ENCODE measurements around the gene DOCK3. TPM values are rescaled to one million over a fixed set of nuclear protein-coding genes. Genes with fewer than 3 reads are reported as not detected.
"Not testable (repeated sequence)": the region's sequence is repeated elsewhere in the genome, so short reads cannot be mapped to it uniquely, and the experiment has no call there.

The DOCK3 gene
- total and polyA plus RNA-seq, 4 donors: 0.01 to 0.08 (median 0.06) TPM; not detected in 1

DNA sequence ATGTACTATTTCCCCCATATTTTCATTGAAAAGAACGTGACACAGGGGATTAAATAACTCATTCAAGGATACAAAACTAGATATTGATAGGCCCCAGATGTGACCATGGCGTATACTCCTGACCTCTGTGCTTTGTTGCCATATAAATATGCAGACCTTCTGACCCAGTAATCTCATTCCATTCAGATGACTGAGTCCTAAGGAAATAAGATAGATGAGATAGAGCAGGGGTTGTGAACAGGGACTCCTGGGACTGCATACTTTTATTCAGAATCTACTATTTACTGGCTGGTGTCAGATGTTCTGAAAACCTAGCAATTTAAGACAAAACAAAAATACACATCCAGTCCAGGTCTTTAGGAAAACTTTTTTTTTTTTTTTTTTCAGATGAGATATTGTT, 571.1 kb downstream of the DOCK3 start:
- H3K4me3 ChIP-seq (ENCODE audit: low read depth in 1 of 3, low read length in 3 of 3): no peak overlapping the region
- 68% methylated on average over 2 of the region's 2 CpGs for WGBS

DNA sequence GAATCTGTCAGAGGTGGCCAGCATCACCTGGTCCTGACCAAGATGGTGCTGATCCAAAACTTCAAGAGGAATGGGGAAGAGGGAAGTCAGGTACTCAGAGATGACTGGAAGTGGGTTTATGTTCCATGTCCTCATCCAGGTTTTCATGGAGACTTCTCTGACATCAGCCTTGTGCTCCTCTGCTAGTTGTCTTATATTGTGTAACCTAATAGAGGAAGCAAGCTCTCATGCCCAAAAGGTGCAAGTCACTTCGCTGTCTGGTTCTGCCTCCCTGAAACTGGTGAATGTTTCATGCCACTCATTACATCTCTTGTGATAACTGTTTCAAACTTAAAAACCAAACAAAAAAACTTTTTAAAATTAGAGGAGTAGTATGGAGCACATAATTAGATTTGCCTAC, 583.1 kb downstream of the DOCK3 start:
- 83% methylated on average over 1 of the region's 1 CpG for WGBS
- Histone ChIP-seq H3K27me3 (ENCODE audit: control insufficient read depth in 4 of 4, insufficient read depth in 4 of 4, low read length in 3 of 4) (no peaks in the 10 kb centered on the region), H3K27ac (ENCODE audit: low read depth in 1 of 2, low read length in 2 of 2) (no peak overlapping the region), H3K9ac (ENCODE audit: low read depth in 1 of 2, low read length in 2 of 2) (no peak overlapping the region), H3K4me3 (ENCODE audit: low read depth in 1 of 3, low read length in 3 of 3) (no peak overlapping the region), H3K9me3 (ENCODE audit: control insufficient read depth in 4 of 4, low read length in 3 of 4) (no peaks in the 10 kb centered on the region), H3K4me1 (ENCODE audit: control insufficient read depth in 4 of 4, insufficient read depth in 4 of 4, low read length in 3 of 4) (no peaks in the 10 kb centered on the region), H3K36me3 (ENCODE audit: control insufficient read depth in 4 of 4, insufficient read depth in 3 of 4, low read depth in 1 of 4, low read length in 3 of 4) (no peaks in the 10 kb centered on the region)
- TF ChIP-seq, protein P1, sequence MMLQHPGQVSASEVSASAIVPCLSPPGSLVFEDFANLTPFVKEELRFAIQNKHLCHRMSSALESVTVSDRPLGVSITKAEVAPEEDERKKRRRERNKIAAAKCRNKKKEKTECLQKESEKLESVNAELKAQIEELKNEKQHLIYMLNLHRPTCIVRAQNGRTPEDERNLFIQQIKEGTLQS (IDR thresholded peaks at IDR 0.05): no peak
- no peak for TF ChIP-seq RAD21 (IDR thresholded peaks at IDR 0.05)
- DNase-seq (ENCODE audit: low spot score): no peak

More for the DNA sequence above, 571.1 kb downstream of the DOCK3 start:
- H3K27me3 ChIP-seq (ENCODE audit: control insufficient read depth in 4 of 4, insufficient read depth in 4 of 4, low read length in 3 of 4): no peaks in the 10 kb centered on the region
- H3K9me3 ChIP-seq (ENCODE audit: control insufficient read depth in 4 of 4, low read length in 3 of 4): peaks cover 0 to 4% (median 0%) of the 10 kb centered on the region in 4 donors
- no peak overlapping the region for H3K9ac ChIP-seq (ENCODE audit: low read depth in 1 of 2, low read length in 2 of 2)
- DNase-seq (ENCODE audit: low spot score): no peak
- TF ChIP-seq RXRA (IDR thresholded peaks at IDR 0.05) (no peak), RAD21 (IDR thresholded peaks at IDR 0.05) (no peak), JUND (IDR thresholded peaks at IDR 0.05) (no peak), SP1 (IDR thresholded peaks at IDR 0.05) (no peak), GABPA (IDR thresholded peaks at IDR 0.05 in 1 of 2, conservative IDR thresholded peaks at IDR 0.05 in 1 of 2) (no peak), YY1 (IDR thresholded peaks at IDR 0.05) (no peak), NR2F2 (IDR thresholded peaks at IDR 0.05) (no peak), FOXA2 (IDR thresholded peaks at IDR 0.05) (no peak), FOXA1 (IDR thresholded peaks at IDR 0.05) (no peak)
- TF ChIP-seq, protein P2, sequence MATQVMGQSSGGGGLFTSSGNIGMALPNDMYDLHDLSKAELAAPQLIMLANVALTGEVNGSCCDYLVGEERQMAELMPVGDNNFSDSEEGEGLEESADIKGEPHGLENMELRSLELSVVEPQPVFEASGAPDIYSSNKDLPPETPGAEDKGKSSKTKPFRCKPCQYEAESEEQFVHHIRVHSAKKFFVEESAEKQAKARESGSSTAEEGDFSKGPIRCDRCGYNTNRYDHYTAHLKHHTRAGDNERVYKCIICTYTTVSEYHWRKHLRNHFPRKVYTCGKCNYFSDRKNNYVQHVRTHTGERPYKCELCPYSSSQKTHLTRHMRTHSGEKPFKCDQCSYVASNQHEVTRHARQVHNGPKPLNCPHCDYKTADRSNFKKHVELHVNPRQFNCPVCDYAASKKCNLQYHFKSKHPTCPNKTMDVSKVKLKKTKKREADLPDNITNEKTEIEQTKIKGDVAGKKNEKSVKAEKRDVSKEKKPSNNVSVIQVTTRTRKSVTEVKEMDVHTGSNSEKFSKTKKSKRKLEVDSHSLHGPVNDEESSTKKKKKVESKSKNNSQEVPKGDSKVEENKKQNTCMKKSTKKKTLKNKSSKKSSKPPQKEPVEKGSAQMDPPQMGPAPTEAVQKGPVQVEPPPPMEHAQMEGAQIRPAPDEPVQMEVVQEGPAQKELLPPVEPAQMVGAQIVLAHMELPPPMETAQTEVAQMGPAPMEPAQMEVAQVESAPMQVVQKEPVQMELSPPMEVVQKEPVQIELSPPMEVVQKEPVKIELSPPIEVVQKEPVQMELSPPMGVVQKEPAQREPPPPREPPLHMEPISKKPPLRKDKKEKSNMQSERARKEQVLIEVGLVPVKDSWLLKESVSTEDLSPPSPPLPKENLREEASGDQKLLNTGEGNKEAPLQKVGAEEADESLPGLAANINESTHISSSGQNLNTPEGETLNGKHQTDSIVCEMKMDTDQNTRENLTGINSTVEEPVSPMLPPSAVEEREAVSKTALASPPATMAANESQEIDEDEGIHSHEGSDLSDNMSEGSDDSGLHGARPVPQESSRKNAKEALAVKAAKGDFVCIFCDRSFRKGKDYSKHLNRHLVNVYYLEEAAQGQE (IDR thresholded peaks at IDR 0.05): no peak
- TF ChIP-seq, protein P3, sequence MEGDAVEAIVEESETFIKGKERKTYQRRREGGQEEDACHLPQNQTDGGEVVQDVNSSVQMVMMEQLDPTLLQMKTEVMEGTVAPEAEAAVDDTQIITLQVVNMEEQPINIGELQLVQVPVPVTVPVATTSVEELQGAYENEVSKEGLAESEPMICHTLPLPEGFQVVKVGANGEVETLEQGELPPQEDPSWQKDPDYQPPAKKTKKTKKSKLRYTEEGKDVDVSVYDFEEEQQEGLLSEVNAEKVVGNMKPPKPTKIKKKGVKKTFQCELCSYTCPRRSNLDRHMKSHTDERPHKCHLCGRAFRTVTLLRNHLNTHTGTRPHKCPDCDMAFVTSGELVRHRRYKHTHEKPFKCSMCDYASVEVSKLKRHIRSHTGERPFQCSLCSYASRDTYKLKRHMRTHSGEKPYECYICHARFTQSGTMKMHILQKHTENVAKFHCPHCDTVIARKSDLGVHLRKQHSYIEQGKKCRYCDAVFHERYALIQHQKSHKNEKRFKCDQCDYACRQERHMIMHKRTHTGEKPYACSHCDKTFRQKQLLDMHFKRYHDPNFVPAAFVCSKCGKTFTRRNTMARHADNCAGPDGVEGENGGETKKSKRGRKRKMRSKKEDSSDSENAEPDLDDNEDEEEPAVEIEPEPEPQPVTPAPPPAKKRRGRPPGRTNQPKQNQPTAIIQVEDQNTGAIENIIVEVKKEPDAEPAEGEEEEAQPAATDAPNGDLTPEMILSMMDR (IDR thresholded peaks at IDR 0.05; ENCODE audit: low read depth, low read length, missing input control): no peak
- TF ChIP-seq, protein P4, sequence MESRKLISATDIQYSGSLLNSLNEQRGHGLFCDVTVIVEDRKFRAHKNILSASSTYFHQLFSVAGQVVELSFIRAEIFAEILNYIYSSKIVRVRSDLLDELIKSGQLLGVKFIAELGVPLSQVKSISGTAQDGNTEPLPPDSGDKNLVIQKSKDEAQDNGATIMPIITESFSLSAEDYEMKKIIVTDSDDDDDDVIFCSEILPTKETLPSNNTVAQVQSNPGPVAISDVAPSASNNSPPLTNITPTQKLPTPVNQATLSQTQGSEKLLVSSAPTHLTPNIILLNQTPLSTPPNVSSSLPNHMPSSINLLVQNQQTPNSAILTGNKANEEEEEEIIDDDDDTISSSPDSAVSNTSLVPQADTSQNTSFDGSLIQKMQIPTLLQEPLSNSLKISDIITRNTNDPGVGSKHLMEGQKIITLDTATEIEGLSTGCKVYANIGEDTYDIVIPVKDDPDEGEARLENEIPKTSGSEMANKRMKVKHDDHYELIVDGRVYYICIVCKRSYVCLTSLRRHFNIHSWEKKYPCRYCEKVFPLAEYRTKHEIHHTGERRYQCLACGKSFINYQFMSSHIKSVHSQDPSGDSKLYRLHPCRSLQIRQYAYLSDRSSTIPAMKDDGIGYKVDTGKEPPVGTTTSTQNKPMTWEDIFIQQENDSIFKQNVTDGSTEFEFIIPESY (IDR thresholded peaks at IDR 0.05): no peak
- TF ChIP-seq, protein P1 (IDR thresholded peaks at IDR 0.05): no peak
- H3K4me1 ChIP-seq (ENCODE audit: control insufficient read depth in 4 of 4, insufficient read depth in 4 of 4, low read length in 3 of 4): no peaks in the 10 kb centered on the region
- H3K36me3 ChIP-seq (ENCODE audit: control insufficient read depth in 4 of 4, insufficient read depth in 3 of 4, low read depth in 1 of 4, low read length in 3 of 4): no peaks in the 10 kb centered on the region
- H3K27ac ChIP-seq (ENCODE audit: low read depth in 1 of 2, low read length in 2 of 2): no peak overlapping the region

DNA sequence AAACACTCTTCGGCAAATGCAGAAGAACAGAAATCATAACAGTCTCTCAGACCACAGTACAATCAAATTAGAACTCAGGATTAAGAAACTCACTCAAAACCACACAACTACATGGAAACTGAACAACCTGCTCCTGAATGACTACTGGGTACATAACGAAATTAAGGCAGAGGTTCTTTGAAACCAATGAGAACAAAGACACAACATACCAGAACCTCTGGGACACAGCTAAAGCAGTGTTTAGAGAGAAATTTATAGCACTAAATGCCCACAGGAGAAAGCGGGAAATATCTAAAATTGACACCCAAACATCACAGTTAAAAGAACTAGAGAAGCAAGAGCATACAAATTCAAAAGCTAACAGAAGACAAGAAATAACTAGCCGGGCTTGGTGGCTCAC, 589.4 kb downstream of the DOCK3 start:
- H3K4me3 ChIP-seq (ENCODE audit: low read depth in 1 of 3, low read length in 3 of 3); H3K9me3 ChIP-seq (ENCODE audit: control insufficient read depth in 4 of 4, low read length in 3 of 4); H3K27me3 ChIP-seq (ENCODE audit: control insufficient read depth in 4 of 4, insufficient read depth in 4 of 4, low read length in 3 of 4); H3K36me3 ChIP-seq (ENCODE audit: control insufficient read depth in 4 of 4, insufficient read depth in 3 of 4, low read depth in 1 of 4, low read length in 3 of 4); H3K4me1 ChIP-seq (ENCODE audit: control insufficient read depth in 4 of 4, insufficient read depth in 4 of 4, low read length in 3 of 4); H3K27ac ChIP-seq (ENCODE audit: low read depth in 1 of 2, low read length in 2 of 2); DNase-seq (ENCODE audit: low spot score); H3K9ac ChIP-seq (ENCODE audit: low read depth in 1 of 2, low read length in 2 of 2): not testable (repeated sequence)
- 83% methylated on average over 4 of the region's 4 CpGs for WGBS

Data from liver (tissue), 9 donors.